Heart left ventricle (tissue), 13 donors: Measurements from ENCODE around the gene PGA4.
"Not testable (repeated sequence)": the region's sequence is repeated elsewhere in the genome, so short reads cannot be mapped to it uniquely, and the experiment has no call there.

Experiments
- CTCF ChIP-seq, 12 donors: fragments of 200-600 bp; sonication (generic) in 4 of 12; IDR thresholded peaks; one replicate each; pipeline versions ENCODE4 v1.5.0 to v1.8.0; 2018 to 2022; ENCODE audit warnings: antibody characterized with exemption in 12 of 12, mild to moderate bottlenecking in 5 of 12
- POLR2A ChIP-seq, 2 donors: fragments of 450-650 bp; IDR thresholded peaks; one replicate each; pipeline ENCODE4 v1.6.1; 2017; ENCODE audit warnings: antibody characterized with exemption in 2 of 2, mild to moderate bottlenecking in 2 of 2, moderate library complexity in 2 of 2
- donor health status: ischemic (EF 13 %, LVEDD 7.1; RV severe dilation, severe dysfunction).
- donor health status: DM: no; HTN: yes; CAD: no.
- donor health status: DM: no; HTN: no; CAD: no.
- donor health status: ischemic (EF 25% LVEDD 6.9; RV normal size, moderate dysfunction).
- donor health status: ischemic (EF 25% LVEDD 5.7; RV mildly dilated, moderate dysfunction).
- donor health status: ischemic (EF 35%, LVEDD 5.7; RV mildly dilated, moderate dysfunction).
- donor health status: nonischemic (EF 11% LVEDD 7.7; RV severe dilation, severe dysfunction).
- donor health status: DM: yes; HTN: yes; CAD: no.
- donor health status: PGD.
- donor health status: ischemic (EF 29% LVEDD 5.4; RV normal size, mild dysfunction).
- donor health status: nonischemic (EF 23%, LVEDD 6.1; RV moderate dilation, normal function).

- TF ChIP-seq CTCF, POLR2A (IDR thresholded peaks at IDR 0.05): not testable (repeated sequence)
Observed at GRCh38 chr11:61249201-61249600, 27.1 kb downstream of the PGA4 start.
